HepG2 (cell line): ENCODE results near the gene NME9. TPM values are rescaled to one million over a fixed set of nuclear protein-coding genes. Genes with fewer than 3 reads are reported as not detected.
A peak's percentile ranks its signal among the peaks of the same experiment; 100 is the strongest.

Experiments used
- ASH2L ChIP-seq: fragments of 300-600, 200-600 bp; sonication (generic); IDR thresholded peaks from 2 replicates; pipeline ENCODE4 v1.7.0; 2017; ENCODE audit warnings: low read depth, mild to moderate bottlenecking, moderate library complexity, mixed read lengths, low read length; ENCODE audit not compliant: insufficient read length
- ATF7-NPFF ChIP-seq: sonication (generic); formaldehyde crosslinking; IDR thresholded peaks from 2 replicates; pipeline ENCODE4 v1.8.1; 2023; ENCODE audit warnings: mild to moderate bottlenecking, low read depth, missing genetic modification reagents, moderate library complexity
- CTCF ChIP-seq: sonication (generic); formaldehyde crosslinking; IDR thresholded peaks from 2 replicates; pipeline ENCODE4 v1.5.0; 2020; ENCODE audit warnings: mild to moderate bottlenecking, missing genetic modification reagents, moderate library complexity
- SATB2 ChIP-seq: sonication (generic); formaldehyde crosslinking; IDR thresholded peaks from 2 replicates; pipeline ENCODE4 v1.5.0; 2020; ENCODE audit warnings: missing genetic modification reagents
- SRSF9 ChIP-seq: fragments of 200-400 bp; formaldehyde crosslinking; IDR thresholded peaks from 2 replicates; pipeline ENCODE4 v1.6.1; 2018; ENCODE audit warnings: borderline replicate concordance, mild to moderate bottlenecking, low read depth, low read length; ENCODE audit not compliant: insufficient read depth, poor library complexity, severe bottlenecking
- TBP ChIP-seq: sonication (generic); formaldehyde crosslinking; IDR thresholded peaks from 2 replicates; pipeline ENCODE4 v1.5.0; 2020; ENCODE audit warnings: missing genetic modification reagents
- ZFP91 ChIP-seq: sonication (generic); formaldehyde crosslinking; IDR thresholded peaks from 2 replicates; pipeline ENCODE4 v1.9.0; 2022; ENCODE audit warnings: missing genetic modification reagents, mild to moderate bottlenecking, borderline replicate concordance
- ZFX ChIP-seq: sonication (generic); formaldehyde crosslinking; IDR thresholded peaks from 2 replicates; pipeline ENCODE4 v1.4.0; 2020; ENCODE audit warnings: mild to moderate bottlenecking, low read depth, missing genetic modification reagents, moderate library complexity
- ZKSCAN5 ChIP-seq: sonication (generic); formaldehyde crosslinking; IDR thresholded peaks from 2 replicates; pipeline ENCODE4 v1.5.1; 2020; ENCODE audit warnings: mild to moderate bottlenecking, missing genetic modification reagents
- ZNF274 ChIP-seq: sonication (generic); formaldehyde crosslinking; IDR thresholded peaks from 2 replicates; pipeline ENCODE4 v1.5.1; 2020; ENCODE audit warnings: mild to moderate bottlenecking, missing genetic modification reagents
- ZNF329 ChIP-seq: sonication (generic); formaldehyde crosslinking; IDR thresholded peaks from 2 replicates; pipeline ENCODE4 v1.9.0; 2021; ENCODE audit warnings: low read depth, mild to moderate bottlenecking, missing genetic modification reagents
- ZNF430 ChIP-seq: sonication (generic); formaldehyde crosslinking; IDR thresholded peaks from 2 replicates; pipeline ENCODE4 v1.9.0; 2021; ENCODE audit warnings: mild to moderate bottlenecking, missing genetic modification reagents
- ZNF598 ChIP-seq: sonication (generic); formaldehyde crosslinking; IDR thresholded peaks from 2 replicates; pipeline ENCODE4 v1.5.1; 2020; ENCODE audit warnings: mild to moderate bottlenecking, missing genetic modification reagents, borderline replicate concordance
- ZNF687 ChIP-seq: sonication (generic); formaldehyde crosslinking; IDR thresholded peaks from 2 replicates; pipeline ENCODE4 v1.5.1; 2020; ENCODE audit warnings: mild to moderate bottlenecking, missing genetic modification reagents, moderate library complexity
- polyA plus RNA-seq, 8 experiments: library from polyadenylated mRNA; depleted of rRNA in 3 of 8; stranded (reverse) in 7 of 8; unstranded in 1 of 8; fragments of >200 nt; fragmentation: Illumina TruSeq in 4 of 8; extraction: Trizol in 4 of 8; gene quantifications; 2 replicates each; pipeline versions ENCODE4 v1.2.1 to v1.2.3, GENCODE V29; 2011 to 2016; ENCODE audit warnings: low read depth in 4 of 8, missing spikeins in 1 of 8, mixed read lengths in 1 of 8; ENCODE audit not compliant: insufficient read depth in 1 of 8
- total RNA-seq, 5 experiments: library from RNA; depleted of rRNA; stranded (reverse); fragments of >200 nt; fragmentation: Illumina TruSeq; extraction: Trizol; gene quantifications; 2 replicates each; pipeline ENCODE4 v1.2.3, GENCODE V29; 2016; ENCODE audit warnings: low read depth in 1 of 5
- TF ChIP-seq, protein P1 (sequence below): sonication (generic); formaldehyde crosslinking; IDR thresholded peaks from 2 replicates; pipeline ENCODE4 v1.4.0; 2020; ENCODE audit warnings: missing genetic modification reagents, borderline replicate concordance

The NME9 gene
- total and polyA plus RNA-seq, 2 of the 13 experiments (the other 11 are each of a cell fraction or from before 2014, with no cell fraction given) = not detected

DNA sequence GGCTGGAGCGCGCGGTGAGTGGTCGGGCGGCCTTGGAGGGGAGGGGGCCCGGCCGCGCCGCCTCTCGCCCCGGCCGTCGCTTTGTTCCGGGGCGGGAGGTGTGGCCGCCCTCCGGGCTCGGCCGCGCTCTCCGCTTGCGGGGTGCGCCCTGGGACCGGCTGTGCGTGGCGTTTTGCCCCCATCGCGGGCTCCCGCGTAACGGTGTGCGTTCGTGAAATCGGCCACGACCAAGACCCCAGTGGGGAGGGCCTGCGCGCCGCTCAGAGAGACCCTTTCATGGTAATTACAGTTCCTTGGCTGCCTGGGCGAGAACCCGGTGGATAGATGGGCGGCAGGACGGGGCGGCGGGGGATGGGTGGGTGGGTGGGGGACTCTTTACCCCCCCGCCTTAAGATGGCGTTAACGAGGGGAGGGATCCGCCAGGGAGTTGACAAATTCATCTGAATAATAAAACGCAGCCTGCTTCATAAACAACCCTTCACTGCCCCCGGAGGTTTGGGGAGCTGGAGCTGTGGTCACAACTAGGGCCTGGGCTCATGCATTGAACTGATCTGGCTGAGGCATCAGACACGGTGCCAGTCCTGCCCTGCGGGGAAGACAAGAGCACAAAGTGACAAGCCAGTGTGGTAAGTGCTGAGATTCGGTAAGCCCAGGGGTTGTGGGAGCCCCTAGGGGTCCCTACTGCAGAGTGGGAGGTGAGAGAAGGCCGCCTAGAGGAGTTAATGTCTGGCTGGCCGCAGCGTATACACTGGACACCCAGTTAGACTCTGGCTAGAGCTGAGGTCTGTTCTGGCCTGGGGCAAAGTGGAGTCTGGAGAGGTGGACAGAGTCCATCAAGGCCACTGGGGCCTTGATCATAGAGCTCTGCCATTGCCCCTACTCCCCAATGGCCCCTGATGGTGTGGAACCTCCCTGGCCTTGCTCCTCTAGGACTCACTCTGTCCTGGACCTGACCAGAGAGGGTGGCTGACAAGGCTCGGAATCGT lies 19.4 kb upstream of the NME9 start (continued):
- TF ChIP-seq ZFP91 (CRISPR knock-in tag) (peak; percentile 65), ATF7-NPFF (peak; percentile 1; the same call in 1 of the 2 replicates), ZNF598 (CRISPR knock-in tag) (peak; percentile 41; the same call in 1 of the 2 replicates), CTCF (CRISPR knock-in tag) (peak; percentile 30), SRSF9 (no peak), SATB2 (no peak), ZNF430 (CRISPR knock-in tag) (0 out of 2 replicates have a peak, but pooled peaks have one; percentile 57), ZFX (CRISPR knock-in tag) (peak; percentile 60; the same call in 1 of the 2 replicates), ZNF274 (CRISPR knock-in tag) (0 out of 2 replicates have a peak, but pooled peaks have one; percentile 21), ZKSCAN5 (peak; percentile 98), ZNF687 (CRISPR knock-in tag) (peak; percentile 40), ASH2L (peak; percentile 15), TBP (CRISPR knock-in tag) (no peak), ZNF329 (CRISPR knock-in tag) (0 out of 2 replicates have a peak, but pooled peaks have one; percentile 12)
- TF ChIP-seq, protein P1, sequence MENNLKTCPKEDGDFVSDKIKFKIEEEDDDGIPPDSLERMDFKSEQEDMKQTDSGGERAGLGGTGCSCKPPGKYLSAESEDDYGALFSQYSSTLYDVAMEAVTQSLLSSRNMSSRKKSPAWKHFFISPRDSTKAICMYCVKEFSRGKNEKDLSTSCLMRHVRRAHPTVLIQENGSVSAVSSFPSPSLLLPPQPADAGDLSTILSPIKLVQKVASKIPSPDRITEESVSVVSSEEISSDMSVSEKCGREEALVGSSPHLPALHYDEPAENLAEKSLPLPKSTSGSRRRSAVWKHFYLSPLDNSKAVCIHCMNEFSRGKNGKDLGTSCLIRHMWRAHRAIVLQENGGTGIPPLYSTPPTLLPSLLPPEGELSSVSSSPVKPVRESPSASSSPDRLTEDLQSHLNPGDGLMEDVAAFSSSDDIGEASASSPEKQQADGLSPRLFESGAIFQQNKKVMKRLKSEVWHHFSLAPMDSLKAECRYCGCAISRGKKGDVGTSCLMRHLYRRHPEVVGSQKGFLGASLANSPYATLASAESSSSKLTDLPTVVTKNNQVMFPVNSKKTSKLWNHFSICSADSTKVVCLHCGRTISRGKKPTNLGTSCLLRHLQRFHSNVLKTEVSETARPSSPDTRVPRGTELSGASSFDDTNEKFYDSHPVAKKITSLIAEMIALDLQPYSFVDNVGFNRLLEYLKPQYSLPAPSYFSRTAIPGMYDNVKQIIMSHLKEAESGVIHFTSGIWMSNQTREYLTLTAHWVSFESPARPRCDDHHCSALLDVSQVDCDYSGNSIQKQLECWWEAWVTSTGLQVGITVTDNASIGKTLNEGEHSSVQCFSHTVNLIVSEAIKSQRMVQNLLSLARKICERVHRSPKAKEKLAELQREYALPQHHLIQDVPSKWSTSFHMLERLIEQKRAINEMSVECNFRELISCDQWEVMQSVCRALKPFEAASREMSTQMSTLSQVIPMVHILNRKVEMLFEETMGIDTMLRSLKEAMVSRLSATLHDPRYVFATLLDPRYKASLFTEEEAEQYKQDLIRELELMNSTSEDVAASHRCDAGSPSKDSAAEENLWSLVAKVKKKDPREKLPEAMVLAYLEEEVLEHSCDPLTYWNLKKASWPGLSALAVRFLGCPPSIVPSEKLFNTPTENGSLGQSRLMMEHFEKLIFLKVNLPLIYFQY (CRISPR knock-in tag) = no peak
